Stimulated activated CD8-positive, alpha-beta memory T cell treated with anti-CD3 and anti-CD28 coated beads, Interleukin-7, amount 100 ng/mL, for 1 hour (primary cell): ENCODE measurements around the gene TNXB.
"Not testable (repeated sequence)": the region's sequence is repeated elsewhere in the genome, so short reads cannot be mapped to it uniquely, and the experiment has no call there.

ENCODE experiments used
- DNase-seq, 2 donors: peaks; one replicate each; pipeline ENCODE4 v3.0.0-alpha.2; 2020; ENCODE audit warnings: low read depth in 2 of 2

TNXB gene

DNA sequence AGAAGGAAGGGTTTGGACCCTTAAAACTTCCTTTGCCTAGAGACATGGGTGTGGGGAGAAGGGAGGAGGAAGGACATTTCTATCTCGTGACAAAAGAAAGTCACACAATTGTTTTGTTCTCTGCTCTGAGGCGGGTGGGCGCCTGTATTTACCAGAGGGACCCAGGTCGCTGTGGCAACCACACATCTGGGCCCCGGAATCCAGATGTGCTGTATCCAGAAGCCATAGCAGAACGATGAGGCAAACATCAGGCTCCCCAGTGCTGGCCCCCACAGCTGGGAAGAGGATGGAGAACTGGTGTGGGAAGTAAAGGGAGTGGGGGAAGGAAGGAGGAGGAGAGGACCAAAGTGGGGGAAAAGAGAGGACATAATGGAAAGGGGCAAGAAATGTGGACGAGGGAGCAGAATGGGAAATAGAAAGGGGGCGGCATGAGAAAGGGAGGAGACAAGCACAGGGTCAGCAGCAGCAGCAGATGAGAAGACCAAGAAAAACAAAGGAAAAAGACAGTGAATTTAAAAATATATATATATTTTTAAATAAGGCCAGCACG lies 3.4 kb upstream of the TNXB start:
- no peak for DNase-seq

DNA sequence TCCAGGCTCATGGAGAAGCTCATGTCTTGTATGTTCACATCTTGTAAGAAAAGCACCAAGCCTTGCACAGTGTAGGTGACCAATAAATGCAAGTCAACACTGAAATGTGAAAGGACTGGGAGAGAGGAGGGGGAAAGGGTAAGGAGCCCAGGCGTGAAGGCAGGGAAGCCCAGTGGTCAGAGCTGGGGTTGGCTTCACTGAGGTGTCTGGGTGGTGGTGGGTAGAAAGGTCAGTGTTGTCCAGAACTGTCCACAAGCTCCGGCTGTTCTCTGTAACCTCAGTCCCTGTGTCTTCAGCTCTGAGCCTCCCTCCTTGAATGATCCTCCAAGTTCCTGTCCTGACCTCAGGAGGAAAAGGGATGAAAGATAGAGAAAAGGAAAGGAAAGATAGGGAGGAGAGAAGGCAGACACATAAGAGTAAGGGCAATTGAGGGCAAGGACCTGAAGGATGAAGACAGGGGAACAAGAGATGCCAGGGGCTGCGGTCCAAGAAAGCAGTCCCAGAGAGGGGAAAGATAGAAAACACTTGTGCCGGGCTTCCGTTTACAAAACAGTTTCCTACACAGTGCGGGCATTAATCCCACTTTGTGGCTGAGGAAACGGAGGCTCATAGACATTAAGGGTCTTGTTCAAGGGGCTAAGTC lies 2.4 kb upstream of the TNXB start:
- no peak for DNase-seq

DNA sequence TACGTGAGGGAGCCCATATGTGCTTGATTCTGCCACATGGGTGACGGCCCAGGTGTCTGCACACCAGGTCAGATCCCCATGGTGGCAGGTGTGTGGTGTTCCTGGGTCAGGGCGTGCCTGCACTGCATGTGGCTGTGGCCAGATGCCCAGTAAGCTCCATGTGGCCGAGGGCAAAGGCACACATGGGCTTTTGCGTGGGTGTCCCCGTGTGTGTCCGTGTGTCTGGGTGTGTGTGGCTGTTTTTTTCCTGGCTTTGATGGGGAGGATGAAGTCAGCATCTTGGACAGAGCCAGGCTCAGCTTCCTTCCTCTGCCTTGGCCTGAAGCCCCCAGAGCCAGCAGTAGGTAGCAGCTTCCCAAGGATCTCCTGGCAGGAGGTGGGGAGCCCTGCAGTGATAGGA lies 1.5 kb upstream of the TNXB start:
- DNase-seq, result no peak

DNA sequence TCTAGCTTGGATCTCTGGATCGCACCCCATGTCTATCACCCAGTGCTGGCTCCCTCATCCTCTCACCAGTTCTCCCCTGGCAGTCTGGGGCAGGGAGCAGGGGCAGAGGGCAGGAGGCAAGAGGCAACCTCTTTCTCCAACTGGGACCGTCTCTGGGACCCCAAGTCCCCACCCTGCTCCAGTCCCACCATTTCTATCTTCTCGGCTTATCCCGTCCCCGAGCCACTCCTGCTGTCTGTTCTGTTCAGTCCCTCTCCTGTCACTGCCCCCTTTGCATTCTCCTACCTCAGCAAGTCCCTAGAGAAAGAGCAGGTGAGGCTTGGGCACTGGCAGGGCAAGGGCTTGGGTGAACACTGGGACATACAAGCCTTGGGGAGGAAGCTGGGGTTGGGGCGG lies 625 bp upstream of the TNXB start:
- no peak for DNase-seq

DNA sequence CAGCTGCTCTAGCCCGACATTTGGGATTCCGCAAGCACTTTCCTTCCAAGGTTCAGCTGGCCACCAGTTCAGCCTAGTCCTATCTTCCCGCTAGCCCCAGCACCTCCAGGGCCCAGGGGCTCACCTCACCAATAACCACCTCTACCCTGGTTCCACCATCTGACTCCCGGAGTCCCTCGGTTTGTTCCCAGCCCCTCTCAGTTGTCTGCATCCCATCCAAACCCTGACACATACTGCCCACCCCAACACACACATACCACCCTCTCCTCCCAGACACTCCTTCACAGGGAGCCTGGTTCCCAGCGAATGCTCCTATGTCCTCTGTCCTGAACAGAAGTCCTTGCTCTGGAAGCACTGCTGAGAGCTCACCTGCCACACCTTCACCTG lies 418 bp downstream of the TNXB start:
- no peak for DNase-seq

DNA sequence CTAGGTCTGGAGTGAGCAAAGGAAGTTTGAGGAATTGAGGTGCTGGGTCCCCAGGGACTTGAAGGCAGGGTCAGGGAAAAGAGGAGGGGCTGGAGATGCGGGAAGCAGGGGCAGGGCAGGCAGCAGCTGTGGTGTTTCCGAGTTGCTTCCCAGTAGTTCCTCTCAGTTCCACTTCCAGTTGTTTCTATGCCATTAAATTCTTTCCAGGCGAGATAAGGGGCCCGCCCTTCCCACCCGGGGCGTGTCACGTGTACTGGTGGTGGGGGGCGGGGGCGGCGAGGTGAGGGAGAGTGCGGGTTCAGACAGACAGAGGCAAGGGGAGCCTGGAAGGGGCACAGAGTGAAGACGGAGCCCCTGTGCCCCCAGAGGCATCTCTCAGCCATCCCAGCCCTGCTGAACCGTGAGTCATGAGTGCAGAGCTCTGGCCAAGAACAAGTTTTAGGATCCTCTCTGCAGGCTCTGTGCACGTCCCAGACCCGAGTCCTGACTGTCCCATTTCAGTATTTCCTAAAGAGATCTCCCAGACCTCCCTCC lies 977 bp downstream of the TNXB start:
- DNase-seq, result no peak

DNA sequence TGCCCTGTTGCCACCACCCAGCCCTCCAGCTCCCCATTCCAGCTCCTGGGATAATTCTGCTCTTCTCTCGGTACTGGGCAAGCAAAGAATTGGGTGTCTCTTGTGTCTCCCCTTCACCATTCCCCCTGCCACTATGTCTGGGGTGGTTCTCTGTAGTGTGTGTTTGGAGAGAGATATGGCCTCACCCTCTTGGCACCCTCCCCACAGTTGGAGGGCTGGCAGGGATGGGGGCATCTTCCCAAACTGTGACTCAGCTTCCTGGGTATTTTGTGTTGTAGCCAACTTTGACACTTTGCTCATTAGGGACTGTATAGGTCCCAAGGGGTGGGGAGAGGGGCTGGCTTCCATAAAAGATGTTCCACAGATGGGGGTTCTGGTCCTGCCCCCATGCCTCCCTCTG lies 1.7 kb downstream of the TNXB start:
- DNase-seq, result no peak

DNA sequence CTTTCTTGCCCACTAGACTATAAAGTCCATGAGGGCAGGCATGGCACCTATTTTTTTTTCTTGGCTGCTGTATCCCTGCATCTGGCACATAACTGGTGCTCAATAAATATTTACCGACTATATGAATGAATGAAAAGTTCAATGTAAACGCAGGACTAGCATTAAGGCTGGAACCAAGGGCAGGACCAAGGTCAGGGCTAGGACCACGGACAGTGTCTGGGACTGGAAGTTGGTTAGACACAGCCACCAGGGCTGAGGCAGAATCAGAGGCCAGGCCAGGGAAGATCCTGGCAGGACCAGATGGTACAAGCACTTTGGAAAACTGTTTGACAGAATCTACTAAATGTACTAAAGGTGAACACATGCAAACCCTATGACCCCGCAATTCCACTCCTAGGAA lies 3.7 kb downstream of the TNXB start:
- no peak for DNase-seq

DNA sequence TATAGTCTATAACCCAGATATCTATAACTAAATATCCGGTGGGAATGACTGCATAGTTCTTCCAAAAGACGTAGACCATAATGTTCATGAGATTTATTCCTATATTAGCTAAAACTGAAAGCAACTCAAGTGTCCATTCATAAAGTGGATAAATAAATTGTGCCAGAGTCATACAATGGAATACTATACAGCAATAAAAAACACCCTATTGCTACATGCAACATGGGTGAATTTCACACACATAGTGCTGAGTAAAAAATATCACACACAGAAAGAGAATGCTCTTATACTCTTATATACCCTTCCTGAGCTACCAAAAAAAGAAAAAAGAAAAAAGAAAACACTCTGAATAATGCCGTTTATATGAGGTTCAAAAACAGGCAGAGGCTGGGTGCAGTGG lies 6.9 kb downstream of the TNXB start:
- DNase-seq, result no peak

DNA sequence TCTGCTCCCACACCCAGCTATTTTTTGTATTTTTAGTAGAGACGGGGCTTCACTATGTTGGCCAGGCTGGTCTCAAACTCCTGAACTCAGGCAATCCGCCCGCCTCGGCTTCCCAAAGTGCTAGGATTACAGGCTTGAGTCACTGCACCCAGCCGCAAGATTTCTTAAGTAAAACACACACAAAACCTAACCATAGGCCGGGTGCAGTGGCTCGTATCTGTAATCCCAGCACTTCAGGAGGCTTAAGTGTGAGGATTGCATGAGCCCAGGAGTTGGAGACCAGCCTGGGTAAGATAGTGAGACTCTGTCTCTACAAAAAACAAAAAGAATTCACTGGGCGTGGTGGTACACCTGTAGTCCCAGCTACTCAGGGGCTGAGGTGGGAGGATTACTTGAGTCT lies 8.9 kb downstream of the TNXB start:
- DNase-seq, result not testable (repeated sequence)

DNA sequence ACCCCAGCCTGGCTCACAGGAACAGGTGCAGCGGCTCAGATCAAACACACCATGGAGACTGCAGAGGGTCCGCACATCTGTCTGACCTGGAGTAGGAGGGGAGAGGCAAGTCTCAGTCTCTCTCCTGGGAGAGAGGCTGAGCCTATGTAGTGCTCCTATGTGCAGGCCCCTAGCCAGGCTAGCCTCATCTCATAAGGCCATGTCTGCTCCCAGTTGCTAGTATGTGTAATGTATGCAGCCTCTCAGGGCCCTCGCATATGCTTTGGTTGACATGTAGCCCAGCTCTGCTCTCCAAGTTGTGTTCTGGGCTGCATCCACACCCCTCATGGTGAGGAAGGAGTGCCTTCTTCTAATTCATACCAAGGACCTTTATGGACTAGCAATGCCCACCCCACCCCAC lies 11.8 kb downstream of the TNXB start:
- DNase-seq, result no peak

DNA sequence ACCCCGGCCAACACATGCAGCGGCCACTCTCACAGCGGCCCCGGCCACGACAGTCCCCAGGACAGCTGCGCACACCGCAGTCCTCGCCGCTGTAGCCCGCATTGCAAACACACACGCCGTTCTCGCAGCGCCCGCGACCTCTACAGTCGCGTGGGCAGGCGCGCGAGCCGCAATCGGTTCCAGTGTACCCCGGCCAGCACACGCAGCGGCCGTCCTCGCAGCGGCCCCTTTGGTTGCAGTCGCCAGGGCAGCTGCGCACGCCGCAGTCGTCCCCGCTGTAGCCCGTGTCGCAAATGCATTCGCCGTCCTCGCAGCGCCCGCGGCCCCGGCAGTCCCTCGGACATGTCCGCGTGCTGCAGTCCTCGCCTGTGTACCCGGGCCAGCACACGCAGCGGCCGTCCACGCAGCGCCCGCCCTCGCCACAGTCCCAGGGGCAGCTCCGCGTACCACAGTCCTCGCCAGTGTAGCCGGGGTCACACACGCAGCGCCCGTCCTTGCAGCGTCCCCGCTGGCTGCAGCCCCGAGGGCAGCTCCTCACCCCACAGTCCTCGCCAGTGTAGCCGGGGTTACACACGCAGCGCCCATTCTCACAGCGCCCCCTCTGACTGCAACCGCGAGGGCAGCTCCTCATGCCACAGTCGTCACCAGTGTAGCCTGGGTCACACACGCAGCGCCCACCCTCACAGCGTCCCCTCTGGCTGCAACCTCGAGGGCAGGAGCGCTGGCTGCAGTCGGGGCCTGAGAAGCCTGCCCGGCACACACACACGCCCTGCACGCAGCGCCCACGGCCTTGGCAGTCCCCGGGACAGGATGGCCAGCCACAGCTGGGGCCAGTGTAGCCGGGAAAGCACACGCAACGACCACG lies 12.5 kb downstream of the TNXB start:
- no peak for DNase-seq

DNA sequence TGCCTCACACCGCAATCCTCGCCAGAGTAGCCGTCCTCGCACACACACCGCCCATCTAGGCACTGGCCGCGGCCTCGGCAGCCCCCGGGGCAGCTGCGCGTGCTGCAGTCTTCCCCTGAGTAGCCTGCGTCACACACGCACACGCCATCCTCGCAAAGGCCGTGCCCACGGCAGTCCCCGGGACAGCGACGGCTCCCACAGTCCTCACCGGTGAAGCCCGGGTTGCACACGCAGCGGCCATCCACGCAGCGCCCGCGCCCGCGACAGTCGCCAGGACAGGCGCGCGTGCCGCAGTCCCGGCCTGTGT lies 13.1 kb downstream of the TNXB start:
- DNase-seq, result no peak

DNA sequence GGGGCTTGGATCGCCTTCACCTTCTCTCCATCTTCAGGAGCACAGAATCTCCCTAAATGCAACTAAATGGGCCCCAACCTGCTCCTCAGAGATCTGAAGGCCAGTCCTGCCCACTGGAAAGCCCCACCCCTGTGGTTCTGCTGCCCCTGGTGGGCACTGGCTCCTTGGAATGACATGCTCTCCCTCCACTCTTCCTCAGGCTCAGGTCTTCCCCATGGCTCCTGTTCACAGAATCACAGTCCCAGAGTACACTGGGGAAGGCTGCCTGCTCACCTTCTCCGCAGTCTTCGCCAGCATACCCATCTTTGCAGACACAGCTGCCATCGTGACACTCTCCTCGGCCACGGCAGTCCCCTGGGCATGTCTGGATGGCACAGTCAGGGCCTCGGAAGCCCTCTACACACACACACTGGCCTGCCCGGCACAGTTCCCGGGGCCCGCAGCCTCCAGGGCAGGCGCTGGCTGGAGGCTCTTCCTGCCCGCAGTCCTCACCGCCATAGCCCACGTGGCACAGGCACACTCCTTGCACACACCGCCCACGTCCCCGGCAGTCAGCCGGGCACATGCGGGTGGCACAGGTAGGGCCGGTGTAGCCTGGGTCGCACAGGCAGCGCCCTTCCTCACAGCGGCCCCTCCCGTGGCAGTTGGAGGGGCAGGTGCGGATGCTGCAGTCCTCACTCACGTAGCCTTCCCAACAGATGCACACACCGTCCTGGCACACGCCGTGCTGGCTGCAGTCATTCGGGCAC lies 13.6 kb downstream of the TNXB start:
- DNase-seq, result no peak

DNA sequence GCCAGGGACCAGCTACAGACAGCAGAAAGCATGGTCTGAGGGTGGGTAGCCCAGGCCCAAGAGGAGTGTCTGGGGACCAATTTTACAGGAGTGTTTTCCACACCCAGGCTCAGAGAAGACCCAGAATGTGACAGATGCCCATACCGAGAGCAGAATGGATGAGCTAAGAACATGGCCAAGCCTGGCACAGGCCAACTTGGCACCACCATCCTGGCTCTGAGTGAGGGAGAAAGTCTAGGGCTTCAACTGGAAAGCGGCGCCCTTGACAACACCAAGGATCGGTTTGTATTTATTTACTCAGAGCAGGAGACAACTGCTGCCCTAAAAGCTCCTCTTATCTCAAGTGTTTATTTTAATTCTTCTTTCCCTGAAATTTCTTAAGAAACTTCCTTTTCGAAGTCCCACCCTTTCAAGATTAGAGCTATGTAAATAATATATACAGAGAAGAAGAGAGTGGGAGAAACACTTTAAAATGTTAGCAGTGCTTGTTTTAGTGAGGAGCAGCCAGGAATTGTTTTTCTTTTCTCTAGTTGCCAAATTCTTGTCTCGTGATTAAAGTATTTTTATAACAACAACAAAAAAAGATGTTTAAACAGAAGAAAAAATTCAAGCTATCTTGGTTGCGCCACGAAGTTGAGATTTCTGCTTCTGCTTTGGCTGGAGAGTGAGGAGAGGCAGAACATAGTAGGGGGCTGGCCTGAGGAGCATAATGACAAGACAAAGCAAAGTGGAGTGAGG lies 16.2 kb downstream of the TNXB start:
- no peak for DNase-seq

DNA sequence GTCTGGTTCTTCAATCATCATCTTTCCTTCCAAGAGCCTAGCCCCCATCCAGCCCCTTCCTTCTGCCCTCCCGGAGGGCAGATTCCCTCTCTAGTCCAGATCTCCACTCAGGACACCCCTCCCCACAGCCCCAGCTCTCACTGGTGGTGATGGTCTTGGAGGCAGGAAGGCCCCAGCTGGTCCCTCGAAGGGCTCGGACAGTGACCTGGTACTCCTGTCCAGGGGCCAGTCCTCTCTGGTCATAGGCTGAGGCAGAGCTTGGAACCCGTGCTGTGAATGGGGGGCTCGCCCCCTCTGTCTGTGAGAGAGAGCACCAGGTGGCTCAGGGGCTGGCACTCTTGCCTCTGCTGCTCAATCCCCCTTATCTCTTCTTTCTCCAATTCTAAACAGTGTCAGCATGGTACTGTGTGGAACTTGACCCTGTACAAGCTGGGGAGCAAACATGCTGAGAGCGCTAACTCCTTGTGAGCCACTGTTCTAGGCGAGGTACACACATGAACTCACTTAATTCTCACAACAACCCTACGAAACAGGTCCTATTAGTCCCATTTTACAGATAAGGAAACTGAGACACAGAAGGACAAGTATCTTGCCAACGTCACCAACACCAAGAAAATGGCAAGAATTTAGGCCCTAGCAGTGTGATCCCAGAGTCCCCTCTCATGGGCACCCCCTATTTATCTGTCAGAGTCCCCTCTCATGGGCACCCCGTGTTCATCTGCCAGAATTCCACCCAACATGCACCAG lies 19.9 kb downstream of the TNXB start:
- no peak for DNase-seq

DNA sequence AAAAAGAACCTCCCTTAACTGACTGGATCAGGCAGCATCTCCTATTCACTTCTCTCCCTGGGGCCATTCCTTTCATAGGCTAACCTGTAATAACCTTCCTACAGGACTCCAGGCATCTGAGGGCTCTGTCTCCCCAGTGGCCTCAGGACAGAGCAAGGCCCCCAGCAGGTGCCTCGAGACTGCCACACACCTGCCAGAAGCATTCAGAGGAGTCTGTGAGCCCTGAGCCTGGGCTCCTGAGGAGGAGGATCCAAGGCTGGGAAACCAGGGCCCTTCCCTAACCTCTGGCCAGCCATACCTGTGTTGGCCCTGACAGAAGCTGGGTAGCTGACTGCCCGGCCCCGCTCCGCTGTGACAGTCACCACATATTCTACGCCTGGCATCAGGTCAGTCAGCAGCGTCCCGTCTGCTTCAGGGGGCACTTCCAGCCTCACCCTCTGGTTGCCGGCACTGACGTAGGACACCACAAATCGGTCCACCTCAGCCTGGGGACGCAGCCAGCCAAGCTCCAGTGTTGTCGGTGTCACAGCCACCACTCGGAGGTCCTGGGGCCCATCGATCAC lies 20.6 kb downstream of the TNXB start:
- DNase-seq, result no peak

DNA sequence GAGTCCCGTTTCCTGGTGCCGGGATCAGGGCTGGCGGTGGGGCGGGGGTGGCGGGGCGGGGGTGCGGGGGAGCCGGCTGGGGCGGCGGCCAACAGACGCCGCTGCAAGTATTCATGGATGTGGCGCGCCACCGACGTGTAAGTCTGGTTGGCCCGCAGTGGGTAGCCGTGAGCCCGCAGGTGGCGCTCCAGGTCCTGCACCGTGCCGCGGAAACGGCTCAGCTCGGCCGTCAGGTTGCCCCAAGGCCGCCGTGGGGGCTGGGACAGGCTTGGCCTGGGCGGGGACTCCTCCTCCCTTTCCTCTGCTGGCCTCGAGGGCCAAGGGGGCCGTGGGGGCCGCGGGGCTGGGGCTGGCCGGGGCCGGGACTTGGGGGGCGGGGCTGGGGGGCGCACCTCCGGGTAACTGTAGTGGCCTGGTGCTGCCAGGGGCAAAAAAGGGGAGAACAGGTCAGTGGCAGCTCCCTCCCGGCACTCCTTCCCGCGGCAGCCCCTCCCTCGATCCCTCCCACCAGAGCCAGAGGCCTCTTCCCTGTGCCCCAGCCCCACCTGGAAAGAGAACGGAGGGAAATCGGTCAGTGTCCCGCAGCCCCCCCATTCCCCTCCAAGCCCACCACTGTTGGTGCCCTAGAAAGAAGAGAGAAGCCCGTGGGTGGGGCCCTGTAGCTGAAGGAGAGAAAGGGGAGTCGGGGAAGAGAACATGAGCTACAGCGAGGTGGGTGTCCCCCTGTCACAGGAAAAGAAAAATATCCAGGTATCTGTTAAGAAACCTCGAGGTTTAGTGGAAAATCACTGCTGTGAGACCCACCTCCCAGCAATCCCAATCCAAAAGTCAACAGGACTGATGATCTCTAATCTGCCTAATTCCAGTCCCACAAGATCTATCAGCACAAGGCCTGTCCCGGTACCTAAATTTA lies 21.3 kb downstream of the TNXB start:
- peak; percentile 34 to 46 for DNase-seq
